ENCODE results near the gene C12orf75.

C12orf75 gene

DNA sequence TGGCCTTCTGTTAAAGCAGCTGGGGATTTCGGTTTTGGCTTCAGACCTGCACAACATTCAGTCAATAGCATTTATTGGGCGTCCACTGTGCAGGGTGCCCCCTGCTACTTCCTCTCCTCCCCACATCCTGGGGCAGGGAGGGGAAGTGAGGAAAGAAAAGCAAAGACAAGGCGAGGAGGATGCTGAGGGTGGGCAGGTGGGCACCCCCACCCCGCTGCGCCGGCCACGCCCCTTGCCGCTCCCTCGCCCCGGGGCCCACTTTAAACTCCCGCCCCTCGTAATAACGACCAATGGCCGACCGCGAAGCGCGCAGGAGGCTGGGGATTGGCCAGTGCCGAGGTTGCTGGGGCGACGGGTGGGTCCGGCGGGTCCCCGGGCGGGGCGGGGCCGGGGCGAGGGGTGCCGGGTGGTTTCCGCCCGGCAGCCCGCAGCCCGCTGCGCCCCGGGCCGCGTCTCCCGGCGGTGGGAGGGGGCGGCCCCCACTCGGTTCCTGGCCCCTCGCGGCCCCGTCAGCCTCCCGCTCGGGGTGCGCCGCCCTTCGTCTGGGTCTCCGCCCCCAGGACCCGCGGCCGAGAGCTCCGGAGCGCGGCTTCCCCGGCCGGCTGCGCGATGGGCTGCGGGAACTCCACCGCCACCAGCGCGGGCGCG lies at the start of gene C12orf75:
Gene C12orf75, plus strand, starts transcription at position 409 of the 648 bp plus-strand sequence. Its CDS starts 201 bp downstream, at position 610.
- Histone ChIP-seq H3K27ac (ENCODE audit: low read depth, low read length) (no peak within 1 kb of the TSS), H3K9ac (ENCODE audit: low read depth, low read length) (no peak within 1 kb of the TSS), H3K4me3 (ENCODE audit: low read depth, low read length) (peak within 1 kb of the TSS; percentile 63), H3K27me3 (ENCODE audit: control insufficient read depth, insufficient read depth, low read length) (peaks cover 29% of the 10 kb centered on the region), H3K36me3 (ENCODE audit: control insufficient read depth, insufficient read depth, low read length) (no peaks in the 10 kb centered on the region), H3K4me1 (ENCODE audit: control insufficient read depth, insufficient read depth, low read length) (peaks cover 33% of the 10 kb centered on the region), H3K9me3 (ENCODE audit: control insufficient read depth, insufficient read depth, low read length) (no peaks in the 10 kb centered on the region)

- H3K27ac ChIP-seq (ENCODE audit: low read depth, low read length) = peak overlapping the region; percentile 60
- H3K4me3 ChIP-seq (ENCODE audit: low read depth, low read length) = no peak overlapping the region
- no peaks in the 10 kb centered on the region for H3K9me3 ChIP-seq (ENCODE audit: control insufficient read depth, insufficient read depth, low read length)
- H3K27me3 ChIP-seq (ENCODE audit: control insufficient read depth, insufficient read depth, low read length) = no peaks in the 10 kb centered on the region
- H3K9ac ChIP-seq (ENCODE audit: low read depth, low read length) = no peak overlapping the region
- H3K4me1 ChIP-seq (ENCODE audit: control insufficient read depth, insufficient read depth, low read length) = peaks cover 6% of the 10 kb centered on the region; the same call in 1 of the 2 replicates
- H3K36me3 ChIP-seq (ENCODE audit: control insufficient read depth, insufficient read depth, low read length) = no peaks in the 10 kb centered on the region
These were observed 49.4 kb upstream of the C12orf75 start for GRCh38 chr12:105280966-105281693.

DNA sequence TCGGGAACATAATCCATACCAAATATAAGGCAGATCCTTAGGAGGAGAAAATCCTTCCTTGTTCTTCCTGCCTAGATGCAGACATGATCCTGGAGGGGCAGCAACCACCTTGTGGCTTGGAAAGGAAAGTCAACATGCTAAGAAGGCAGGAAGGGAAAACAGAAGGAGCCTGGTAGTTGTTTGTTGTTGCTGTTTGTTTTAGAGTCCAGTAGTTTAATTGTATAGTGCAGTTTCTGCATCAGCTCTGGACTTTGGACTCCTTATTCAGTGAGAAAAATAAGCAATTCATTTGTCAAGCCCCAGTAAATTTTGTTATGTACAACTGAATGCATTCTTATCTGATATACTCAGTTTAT lies 48.8 kb upstream of the C12orf75 start:
- peak overlapping the region; percentile 60 for H3K27ac ChIP-seq (ENCODE audit: low read depth, low read length)
- no peaks in the 10 kb centered on the region for H3K36me3 ChIP-seq (ENCODE audit: control insufficient read depth, insufficient read depth, low read length)
- 0 out of 2 replicates have a peak, but pooled peaks cover under 1% of the 10 kb centered on the region for H3K4me1 ChIP-seq (ENCODE audit: control insufficient read depth, insufficient read depth, low read length)
- H3K27me3 ChIP-seq (ENCODE audit: control insufficient read depth, insufficient read depth, low read length) = no peaks in the 10 kb centered on the region
- H3K9ac ChIP-seq (ENCODE audit: low read depth, low read length) = no peak overlapping the region
- no peaks in the 10 kb centered on the region for H3K9me3 ChIP-seq (ENCODE audit: control insufficient read depth, insufficient read depth, low read length)
- H3K4me3 ChIP-seq (ENCODE audit: low read depth, low read length) = no peak overlapping the region

DNA sequence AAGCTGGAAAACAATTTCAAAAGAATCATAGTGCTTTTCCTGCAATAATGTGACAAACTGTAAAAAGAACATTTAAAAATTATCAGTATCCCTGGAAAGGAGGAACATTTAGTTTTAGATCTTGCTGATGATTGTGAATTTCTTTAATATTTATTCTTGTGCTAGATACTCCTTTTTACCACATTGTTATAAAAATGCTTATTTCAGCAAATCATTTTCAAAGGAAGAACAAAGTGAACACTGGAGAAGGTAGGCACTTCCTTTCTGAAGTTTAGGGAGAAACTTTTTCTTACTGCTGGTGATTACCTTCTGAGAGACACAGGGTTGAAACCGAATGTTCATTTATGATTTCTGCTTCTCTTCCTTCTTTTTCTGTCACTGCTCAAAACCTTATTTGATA lies 45.1 kb upstream of the C12orf75 start:
- Histone ChIP-seq H3K9ac (ENCODE audit: low read depth, low read length) (no peak overlapping the region), H3K9me3 (ENCODE audit: control insufficient read depth, insufficient read depth, low read length) (no peaks in the 10 kb centered on the region), H3K36me3 (ENCODE audit: control insufficient read depth, insufficient read depth, low read length) (no peaks in the 10 kb centered on the region), H3K4me3 (ENCODE audit: low read depth, low read length) (no peak overlapping the region), H3K27ac (ENCODE audit: low read depth, low read length) (no peak overlapping the region), H3K4me1 (ENCODE audit: control insufficient read depth, insufficient read depth, low read length) (no peaks in the 10 kb centered on the region), H3K27me3 (ENCODE audit: control insufficient read depth, insufficient read depth, low read length) (no peaks in the 10 kb centered on the region)

DNA sequence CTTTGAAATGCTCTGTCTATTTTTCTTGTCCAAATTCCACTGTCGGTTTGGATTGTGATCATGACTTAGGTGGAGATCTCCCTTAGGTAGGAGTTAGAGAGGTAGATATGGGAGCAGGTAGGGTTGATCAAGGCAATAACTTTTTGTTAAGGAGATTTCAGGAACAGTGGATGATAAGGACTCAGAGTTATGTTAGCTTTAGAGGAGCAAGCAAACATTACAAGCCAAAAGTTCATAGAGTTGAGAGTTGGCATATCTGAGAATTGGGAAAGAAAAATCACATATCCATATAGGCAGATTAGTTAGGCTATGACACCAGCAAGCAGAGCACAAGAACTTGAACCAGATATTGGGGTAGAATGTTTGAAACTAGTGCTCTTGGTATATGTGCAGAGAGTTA lies 43.1 kb upstream of the C12orf75 start:
- H3K4me3 ChIP-seq (ENCODE audit: low read depth, low read length) = no peak overlapping the region
- no peak overlapping the region for H3K27ac ChIP-seq (ENCODE audit: low read depth, low read length)
- H3K9ac ChIP-seq (ENCODE audit: low read depth, low read length) = no peak overlapping the region
- H3K27me3 ChIP-seq (ENCODE audit: control insufficient read depth, insufficient read depth, low read length) = no peaks in the 10 kb centered on the region
- no peaks in the 10 kb centered on the region for H3K9me3 ChIP-seq (ENCODE audit: control insufficient read depth, insufficient read depth, low read length)
- no peaks in the 10 kb centered on the region for H3K36me3 ChIP-seq (ENCODE audit: control insufficient read depth, insufficient read depth, low read length)
- H3K4me1 ChIP-seq (ENCODE audit: control insufficient read depth, insufficient read depth, low read length) = no peaks in the 10 kb centered on the region

- H3K4me1 ChIP-seq (ENCODE audit: control insufficient read depth, insufficient read depth, low read length) = no peaks in the 10 kb centered on the region
- H3K4me3 ChIP-seq (ENCODE audit: low read depth, low read length) = no peak overlapping the region
- H3K9ac ChIP-seq (ENCODE audit: low read depth, low read length) = no peak overlapping the region
- no peaks in the 10 kb centered on the region for H3K9me3 ChIP-seq (ENCODE audit: control insufficient read depth, insufficient read depth, low read length)
- H3K36me3 ChIP-seq (ENCODE audit: control insufficient read depth, insufficient read depth, low read length) = no peaks in the 10 kb centered on the region
- H3K27ac ChIP-seq (ENCODE audit: low read depth, low read length) = no peak overlapping the region
- no peaks in the 10 kb centered on the region for H3K27me3 ChIP-seq (ENCODE audit: control insufficient read depth, insufficient read depth, low read length)
These were observed 42.0 kb upstream of the C12orf75 start for GRCh38 chr12:105288311-105288996.

GRCh38 chr12:105289114-105289904 lies 41.2 kb upstream of the C12orf75 start:
- H3K9ac ChIP-seq (ENCODE audit: low read depth, low read length) = no peak overlapping the region
- H3K4me3 ChIP-seq (ENCODE audit: low read depth, low read length) = no peak overlapping the region
- H3K27me3 ChIP-seq (ENCODE audit: control insufficient read depth, insufficient read depth, low read length) = no peaks in the 10 kb centered on the region
- no peak overlapping the region for H3K27ac ChIP-seq (ENCODE audit: low read depth, low read length)
- no peaks in the 10 kb centered on the region for H3K4me1 ChIP-seq (ENCODE audit: control insufficient read depth, insufficient read depth, low read length)
- H3K9me3 ChIP-seq (ENCODE audit: control insufficient read depth, insufficient read depth, low read length) = no peaks in the 10 kb centered on the region
- no peaks in the 10 kb centered on the region for H3K36me3 ChIP-seq (ENCODE audit: control insufficient read depth, insufficient read depth, low read length)

- no peak overlapping the region for H3K4me3 ChIP-seq (ENCODE audit: low read depth, low read length)
- H3K9ac ChIP-seq (ENCODE audit: low read depth, low read length) = no peak overlapping the region
- H3K4me1 ChIP-seq (ENCODE audit: control insufficient read depth, insufficient read depth, low read length) = peaks cover 17% of the 10 kb centered on the region
- H3K27ac ChIP-seq (ENCODE audit: low read depth, low read length) = no peak overlapping the region
- no peaks in the 10 kb centered on the region for H3K9me3 ChIP-seq (ENCODE audit: control insufficient read depth, insufficient read depth, low read length)
- H3K36me3 ChIP-seq (ENCODE audit: control insufficient read depth, insufficient read depth, low read length) = no peaks in the 10 kb centered on the region
- no peaks in the 10 kb centered on the region for H3K27me3 ChIP-seq (ENCODE audit: control insufficient read depth, insufficient read depth, low read length)
These were observed 39.0 kb upstream of the C12orf75 start for GRCh38 chr12:105291531-105291930.

DNA sequence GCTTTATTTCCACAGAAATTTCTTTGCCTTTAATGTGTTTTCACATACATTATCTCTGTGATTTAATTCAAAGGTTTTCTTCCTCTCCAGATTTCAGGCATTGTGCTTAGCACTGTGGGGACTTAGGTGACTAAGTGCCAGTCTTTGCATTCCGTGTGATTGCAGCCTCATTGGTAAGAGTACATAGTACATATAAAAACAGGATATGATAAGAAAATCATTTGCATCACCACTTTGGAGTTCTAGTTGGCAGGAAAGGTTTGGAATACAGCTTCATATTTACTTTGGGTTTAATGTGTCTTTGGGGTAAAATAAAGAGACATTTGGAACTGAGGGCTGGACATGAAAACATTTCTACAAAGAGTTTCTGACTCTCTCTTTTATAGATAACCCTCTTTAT lies 37.8 kb upstream of the C12orf75 start:
- H3K27me3 ChIP-seq (ENCODE audit: control insufficient read depth, insufficient read depth, low read length) = no peaks in the 10 kb centered on the region
- no peak overlapping the region for H3K9ac ChIP-seq (ENCODE audit: low read depth, low read length)
- H3K9me3 ChIP-seq (ENCODE audit: control insufficient read depth, insufficient read depth, low read length) = peaks cover 3% of the 10 kb centered on the region
- no peak overlapping the region for H3K27ac ChIP-seq (ENCODE audit: low read depth, low read length)
- no peaks in the 10 kb centered on the region for H3K36me3 ChIP-seq (ENCODE audit: control insufficient read depth, insufficient read depth, low read length)
- H3K4me3 ChIP-seq (ENCODE audit: low read depth, low read length) = no peak overlapping the region
- H3K4me1 ChIP-seq (ENCODE audit: control insufficient read depth, insufficient read depth, low read length) = peaks cover 21% of the 10 kb centered on the region

DNA sequence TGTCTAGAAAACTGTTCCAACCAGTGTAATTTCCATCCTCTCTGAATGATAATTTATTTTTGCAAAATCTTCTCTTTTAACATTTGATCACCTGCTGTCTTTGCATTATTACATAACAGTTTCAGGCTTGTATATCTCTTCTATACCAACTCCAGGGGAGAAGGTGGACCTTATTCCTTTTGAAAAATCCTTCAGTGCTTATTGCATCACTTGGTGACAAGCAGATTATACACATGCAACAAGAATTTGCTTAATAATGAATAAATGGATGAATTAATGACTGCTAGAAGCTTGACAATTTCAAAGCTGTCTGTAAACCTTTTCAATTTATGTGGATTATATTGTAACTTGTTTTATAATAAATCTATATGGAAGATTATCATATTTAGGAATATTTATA lies 37.3 kb upstream of the C12orf75 start:
- Histone ChIP-seq H3K4me1 (ENCODE audit: control insufficient read depth, insufficient read depth, low read length) (peaks cover 21% of the 10 kb centered on the region), H3K9me3 (ENCODE audit: control insufficient read depth, insufficient read depth, low read length) (peaks cover 8% of the 10 kb centered on the region), H3K36me3 (ENCODE audit: control insufficient read depth, insufficient read depth, low read length) (no peaks in the 10 kb centered on the region), H3K27me3 (ENCODE audit: control insufficient read depth, insufficient read depth, low read length) (no peaks in the 10 kb centered on the region), H3K4me3 (ENCODE audit: low read depth, low read length) (no peak overlapping the region), H3K27ac (ENCODE audit: low read depth, low read length) (no peak overlapping the region), H3K9ac (ENCODE audit: low read depth, low read length) (no peak overlapping the region)
